ENCODE data around the gene ORC5.

DNA sequence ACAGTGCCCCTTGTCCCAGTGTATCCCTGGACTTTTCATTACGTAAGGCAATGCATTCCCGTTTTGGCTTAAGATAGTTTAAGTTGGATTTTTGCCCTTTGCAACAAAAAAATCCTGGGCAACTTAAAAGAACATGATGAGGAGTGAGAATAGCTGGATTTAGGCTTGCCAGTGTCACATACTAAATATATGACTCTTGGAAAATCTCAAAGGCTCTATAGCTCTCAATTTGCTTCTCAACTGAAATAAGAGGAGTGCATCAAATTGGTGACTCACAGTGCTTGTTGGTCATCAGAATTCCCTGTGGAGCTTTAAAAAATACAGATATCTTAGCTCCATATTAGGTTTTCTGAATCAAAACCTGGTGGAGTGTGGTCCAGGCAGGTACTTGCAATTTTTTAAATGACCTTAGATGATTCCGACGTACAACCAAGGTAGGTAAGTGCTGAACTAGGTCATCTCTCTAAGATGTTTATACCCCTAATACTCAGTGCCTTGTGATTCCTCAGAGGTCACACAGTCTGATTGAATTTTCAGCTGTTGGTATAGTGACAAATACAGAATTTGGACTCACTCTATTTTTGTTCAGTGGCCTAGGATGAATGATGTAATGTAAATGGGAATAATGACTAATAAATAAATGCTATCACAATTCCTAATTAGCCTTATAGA lies 33.9 kb upstream of the ORC5 start:
- TF ChIP-seq EHMT2 (IDR thresholded peaks at IDR 0.05; ENCODE audit: borderline replicate concordance, low read depth, low read length) (no peak), EP300 (IDR thresholded peaks at IDR 0.05; ENCODE audit: low read depth in 2 of 2, low read length in 2 of 2) (no peak), EP300 (CRISPR knock-in tag; IDR thresholded peaks at IDR 0.05; ENCODE audit: borderline replicate concordance) (no peak), RAD21 (CRISPR knock-in tag; IDR thresholded peaks at IDR 0.05) (no peak), KLF13 (CRISPR knock-in tag; IDR thresholded peaks at IDR 0.05) (no peak), ZNF253 (CRISPR knock-in tag; IDR thresholded peaks at IDR 0.05; ENCODE audit: borderline replicate concordance) (no peak), POLR2AphosphoS5 (IDR thresholded peaks at IDR 0.05; ENCODE audit: low read depth, low read length) (no peak), TBL1XR1 (IDR thresholded peaks at IDR 0.05; ENCODE audit: borderline replicate concordance, low read length, partially characterized antibody) (no peak), SP2 (CRISPR knock-in tag; IDR thresholded peaks at IDR 0.05) (no peak)

Measured in HepG2 (cell line).